Memory B cell (primary cell): Measurements from ENCODE around the gene ENO1.
"Not testable (repeated sequence)": the region's sequence is repeated elsewhere in the genome, so short reads cannot be mapped to it uniquely, and the experiment has no call there.

ENCODE experiments used
- ATAC-seq: fragments of 150-1000 bp; cut with Tn5 transposase; 2 replicates; pipeline ENCODE4 v1.10.0; 2021; ENCODE audit warnings: low read depth, mild to moderate bottlenecking, moderate library complexity
- DNase-seq, 2 donors: peaks; one replicate each; pipeline ENCODE4 v3.0.0; 2022; ENCODE audit warnings: low spot score in 2 of 2
- H3K27ac Mint-ChIP-seq: one replicate; pipeline ENCODE4 v1.8.0; 2022; ENCODE audit warnings: mild to moderate bottlenecking, moderate library complexity, mixed read lengths
- H3K27me3 Mint-ChIP-seq: one replicate; pipeline ENCODE4 v1.8.0; 2022; ENCODE audit warnings: mixed read lengths
- H3K36me3 Mint-ChIP-seq: one replicate; pipeline ENCODE4 v1.8.0; 2022; ENCODE audit warnings: mild to moderate bottlenecking, mixed read lengths
- H3K4me1 Mint-ChIP-seq: one replicate; pipeline ENCODE4 v1.8.0; 2022; ENCODE audit warnings: mixed read lengths
- H3K4me3 Mint-ChIP-seq: one replicate; pipeline ENCODE4 v1.8.0; 2022; ENCODE audit warnings: mild to moderate bottlenecking, moderate library complexity, mixed read lengths
- H3K9me3 Mint-ChIP-seq: one replicate; pipeline ENCODE4 v1.8.0; 2022; ENCODE audit warnings: mixed read lengths

ENO1 gene

DNA sequence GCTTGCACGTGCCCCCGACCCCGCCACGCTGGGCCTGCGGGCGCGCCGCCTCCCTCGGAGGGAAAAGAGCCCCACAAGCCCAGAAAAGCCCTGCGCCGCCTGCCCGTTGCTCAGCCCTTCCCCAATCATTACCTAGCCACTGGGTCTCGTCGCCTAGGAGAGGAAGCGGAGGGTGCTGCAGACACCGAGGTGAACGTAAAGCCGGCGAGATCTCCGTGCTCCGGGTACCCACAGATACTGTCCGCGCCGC lies at the start of gene ENO1:
ENO1 (minus strand) TSS at position 239 of the 250 bp plus-strand sequence. CDS start 3,778 bp downstream, outside the sequence.
- Mint-ChIP-seq H3K4me1 (peaks cover 14% of the 10 kb centered on the region), H3K27me3 (no peaks in the 10 kb centered on the region), H3K36me3 (peaks cover 7% of the 10 kb centered on the region), H3K27ac (peak within 1 kb of the TSS; percentile 92), H3K4me3 (peak within 1 kb of the TSS; percentile 96), H3K9me3 (no peaks in the 10 kb centered on the region)
- ATAC-seq (no peak), DNase-seq (no peak)

DNA sequence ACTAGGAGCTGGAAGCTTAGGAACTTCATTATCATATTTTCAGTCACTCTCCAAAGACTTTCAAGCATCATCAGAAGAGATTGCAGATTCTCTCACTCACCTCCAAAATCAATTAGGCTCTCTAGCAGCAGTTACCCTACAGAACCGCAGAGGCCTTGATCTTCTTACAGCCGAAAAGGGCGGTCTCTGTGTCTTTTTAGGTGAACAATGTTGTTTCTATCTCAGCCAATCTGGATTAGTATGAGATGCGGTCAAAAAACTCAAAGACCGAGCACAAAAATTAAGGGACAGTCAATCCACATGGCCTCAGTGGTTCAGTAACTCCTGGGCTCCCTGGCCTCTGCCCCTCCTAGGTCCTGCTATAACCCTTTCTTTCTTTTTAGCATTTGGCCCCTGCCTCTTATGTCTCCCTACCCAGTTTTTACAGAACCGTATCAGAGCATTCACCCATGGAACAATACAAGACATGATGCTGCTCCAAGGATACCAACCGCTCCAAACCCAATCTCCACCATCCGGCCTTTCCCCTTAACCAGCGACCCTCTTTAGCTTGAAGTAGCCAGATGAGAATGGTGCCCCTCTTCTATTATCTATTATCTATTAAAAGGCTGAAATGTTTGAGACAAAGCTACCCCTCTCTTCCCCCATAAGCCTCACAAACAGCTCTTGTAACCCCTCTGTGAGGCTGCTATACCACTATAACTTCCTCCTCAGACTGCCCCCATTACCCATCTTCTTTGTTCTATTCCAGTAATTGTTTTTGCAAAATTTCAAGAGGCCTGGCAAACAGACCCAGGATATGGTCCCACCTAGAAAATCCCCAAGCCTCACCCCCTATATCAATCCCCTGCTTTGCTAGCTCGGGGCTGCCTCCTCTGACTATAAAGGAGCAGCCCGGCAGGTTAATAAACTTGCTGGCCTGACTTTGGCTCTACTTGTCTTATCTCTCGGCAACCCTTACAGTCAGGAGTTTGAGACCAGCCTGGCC lies 48.5 kb upstream of the ENO1 start:
- Mint-ChIP-seq H3K9me3 (no peaks in the 10 kb centered on the region), H3K4me3 (no peak overlapping the region), H3K27ac (no peak overlapping the region), H3K4me1 (no peaks in the 10 kb centered on the region), H3K36me3 (no peaks in the 10 kb centered on the region), H3K27me3 (peaks cover 2% of the 10 kb centered on the region)
- DNase-seq: no peak
- ATAC-seq: no peak

DNA sequence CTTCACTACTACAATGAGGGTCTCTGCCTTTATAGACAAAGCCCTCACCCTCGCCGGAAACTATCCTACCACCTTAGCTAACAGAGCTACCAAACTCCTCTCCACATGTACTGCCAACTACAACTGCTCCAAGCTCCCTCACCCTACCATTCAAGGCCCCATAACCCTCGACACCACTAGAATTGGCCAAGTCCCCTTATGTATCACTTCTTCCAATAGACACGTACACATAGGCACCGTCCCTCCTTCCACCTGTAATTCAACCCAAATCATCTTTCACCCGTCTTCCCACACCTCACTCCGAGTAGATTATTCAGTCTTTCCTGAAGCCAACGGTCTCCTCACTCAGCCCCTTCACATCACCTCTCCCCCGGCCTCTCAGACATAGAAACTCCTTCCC lies 47.5 kb upstream of the ENO1 start:
- Mint-ChIP-seq H3K4me1 (no peaks in the 10 kb centered on the region), H3K27ac (no peak overlapping the region)
- ATAC-seq: no peak

DNA sequence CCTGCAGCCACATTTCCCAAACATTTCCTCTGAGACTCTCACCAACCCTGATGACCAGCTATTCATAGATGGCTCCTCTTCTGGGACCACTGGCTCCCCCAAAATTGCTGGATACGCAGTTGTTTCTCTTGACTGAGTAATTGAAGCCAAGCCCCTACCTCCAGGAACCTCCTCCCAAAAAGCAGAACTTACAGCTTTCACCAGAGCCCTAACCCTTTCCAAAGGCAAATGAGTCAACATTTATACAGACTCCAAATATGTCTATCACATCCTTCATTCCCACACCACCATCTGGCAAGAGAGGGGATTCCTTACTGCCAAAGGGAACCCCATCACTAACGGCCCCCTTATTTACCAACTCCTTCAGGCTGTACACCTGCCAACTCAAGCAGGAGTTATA lies 46.9 kb upstream of the ENO1 start:
- Mint-ChIP-seq H3K36me3 (no peaks in the 10 kb centered on the region), H3K4me1 (no peaks in the 10 kb centered on the region), H3K4me3 (no peak overlapping the region), H3K27ac (no peak overlapping the region), H3K27me3 (peaks cover 7% of the 10 kb centered on the region), H3K9me3 (no peaks in the 10 kb centered on the region)
- no peak for DNase-seq
- ATAC-seq: no peak

More for the DNA sequence above, 47.5 kb upstream of the ENO1 start:
- Mint-ChIP-seq H3K4me3 (no peak overlapping the region), H3K9me3 (no peaks in the 10 kb centered on the region), H3K36me3 (no peaks in the 10 kb centered on the region), H3K27me3 (peaks cover 7% of the 10 kb centered on the region)
- DNase-seq: no peak

DNA sequence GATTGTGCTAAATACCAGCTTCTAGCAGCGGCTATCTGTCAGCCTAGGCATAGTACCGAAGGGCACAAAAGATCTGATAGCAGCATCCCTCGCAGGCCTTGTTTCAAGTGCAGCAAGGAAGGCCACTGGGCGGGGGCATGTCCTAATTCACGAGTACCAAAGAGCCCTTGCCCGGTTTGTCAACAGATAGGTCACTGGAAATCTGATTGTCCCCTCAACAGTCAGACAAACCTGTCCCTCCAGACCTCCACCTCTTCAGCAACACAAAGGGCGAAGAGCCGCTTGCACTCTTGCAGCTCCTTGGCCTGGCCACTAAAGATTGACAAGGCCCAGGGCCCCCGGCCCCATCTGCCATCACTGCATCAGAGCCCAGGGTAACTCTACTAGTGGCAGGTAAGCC lies 44.5 kb upstream of the ENO1 start:
- DNase-seq (no peak), ATAC-seq (no peak)
- H3K36me3 Mint-ChIP-seq: no peaks in the 10 kb centered on the region
- H3K4me3 Mint-ChIP-seq: no peak overlapping the region
- no peaks in the 10 kb centered on the region for H3K9me3 Mint-ChIP-seq
- H3K27me3 Mint-ChIP-seq: peaks cover 7% of the 10 kb centered on the region
- no peak overlapping the region for H3K27ac Mint-ChIP-seq
- H3K4me1 Mint-ChIP-seq: peaks cover 3% of the 10 kb centered on the region

DNA sequence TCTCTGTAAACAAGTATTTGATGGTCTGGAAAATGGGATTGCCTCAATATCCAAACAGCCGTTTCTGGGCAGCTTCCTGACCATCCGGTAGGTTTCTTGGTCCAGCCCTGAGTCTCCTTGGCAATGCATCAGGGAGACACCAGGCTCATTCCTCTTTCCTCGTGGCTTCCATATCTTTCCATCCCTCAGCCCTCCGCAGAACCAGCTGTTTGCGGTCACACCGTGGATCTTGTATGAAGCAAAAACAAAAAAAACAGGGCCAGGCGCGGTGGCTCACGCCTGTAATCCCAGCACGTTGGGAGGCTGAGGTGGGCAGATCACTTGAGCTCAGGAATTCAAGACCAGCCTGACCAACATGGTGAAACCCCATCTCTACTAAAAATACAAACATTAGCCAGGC lies 39.0 kb upstream of the ENO1 start:
- not testable (repeated sequence) for ATAC-seq, H3K27ac Mint-ChIP-seq, H3K9me3 Mint-ChIP-seq, DNase-seq, H3K4me3 Mint-ChIP-seq, H3K27me3 Mint-ChIP-seq, H3K36me3 Mint-ChIP-seq, H3K4me1 Mint-ChIP-seq

DNA sequence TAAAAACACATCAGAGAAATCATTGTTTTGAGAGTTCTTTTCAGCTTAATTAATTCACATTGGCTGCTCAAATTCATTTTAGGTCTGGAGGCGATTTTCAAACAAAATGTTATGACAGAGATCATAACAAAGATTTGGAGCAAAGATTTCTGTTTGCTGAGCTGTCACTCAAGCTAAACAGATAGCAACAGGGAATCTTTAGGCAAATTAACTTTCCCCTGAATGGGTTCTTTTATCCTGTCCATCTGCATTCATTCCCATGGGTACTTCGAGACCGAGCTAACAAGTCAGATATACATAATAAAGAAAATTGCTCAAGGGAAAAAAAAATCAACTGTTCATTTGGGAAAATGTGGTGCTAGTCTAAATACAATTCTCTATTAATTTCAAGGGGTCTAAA lies 37.0 kb upstream of the ENO1 start:
- H3K27ac Mint-ChIP-seq: no peak overlapping the region
- no peak for DNase-seq
- H3K36me3 Mint-ChIP-seq: no peaks in the 10 kb centered on the region
- no peaks in the 10 kb centered on the region for H3K9me3 Mint-ChIP-seq
- H3K27me3 Mint-ChIP-seq: no peaks in the 10 kb centered on the region
- no peak for ATAC-seq
- peaks cover 3% of the 10 kb centered on the region for H3K4me1 Mint-ChIP-seq
- no peak overlapping the region for H3K4me3 Mint-ChIP-seq

DNA sequence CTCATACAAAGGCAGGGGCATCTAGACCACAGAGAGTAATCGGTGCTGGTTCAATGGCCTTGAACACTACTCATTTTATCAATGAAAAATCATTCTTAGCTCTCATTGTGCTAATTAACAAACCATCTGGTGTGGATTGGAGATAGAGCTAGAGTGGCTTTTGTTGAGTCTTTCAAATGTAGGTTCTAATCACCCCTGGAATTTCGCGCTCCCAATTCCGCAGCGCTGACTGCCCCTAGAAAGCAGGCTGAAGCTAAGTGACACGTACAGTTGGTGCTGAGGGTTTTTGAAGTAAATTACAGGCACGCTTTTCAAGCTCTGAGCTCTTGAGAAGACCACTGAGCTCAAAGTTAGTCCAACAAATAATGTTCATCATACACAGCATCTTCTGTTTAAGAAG lies 36.0 kb upstream of the ENO1 start:
- H3K4me1 Mint-ChIP-seq: peaks cover 3% of the 10 kb centered on the region
- no peak for ATAC-seq
- H3K36me3 Mint-ChIP-seq: peaks cover 1% of the 10 kb centered on the region
- peaks cover 2% of the 10 kb centered on the region for H3K9me3 Mint-ChIP-seq
- peaks cover 4% of the 10 kb centered on the region for H3K27me3 Mint-ChIP-seq
- H3K4me3 Mint-ChIP-seq: no peak overlapping the region
- no peak for DNase-seq
- no peak overlapping the region for H3K27ac Mint-ChIP-seq

DNA sequence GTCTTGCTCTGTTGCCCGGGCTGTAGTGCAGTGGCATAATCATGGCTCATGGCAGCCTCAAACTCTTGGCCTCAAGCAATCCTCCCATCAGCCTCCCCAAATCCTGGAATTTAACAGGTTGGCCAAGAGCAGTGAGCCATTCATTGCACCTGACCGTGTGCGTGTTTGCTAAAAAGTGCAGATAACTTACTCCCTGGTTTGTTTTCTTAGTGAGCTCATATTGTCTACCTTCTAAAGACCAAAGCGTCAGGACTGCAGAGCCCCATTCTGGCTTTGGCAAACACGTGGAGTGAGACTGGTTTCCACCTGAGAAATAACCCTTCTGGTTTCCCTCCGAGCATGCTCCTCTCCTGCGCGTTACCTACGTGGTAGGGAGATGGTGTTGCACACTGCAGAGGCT lies 35.0 kb upstream of the ENO1 start:
- Mint-ChIP-seq H3K36me3 (peaks cover 1% of the 10 kb centered on the region), H3K4me3 (no peak overlapping the region), H3K27me3 (peaks cover 4% of the 10 kb centered on the region), H3K27ac (no peak overlapping the region), H3K4me1 (peaks cover 3% of the 10 kb centered on the region), H3K9me3 (peaks cover 2% of the 10 kb centered on the region)
- DNase-seq: no peak
- no peak for ATAC-seq

DNA sequence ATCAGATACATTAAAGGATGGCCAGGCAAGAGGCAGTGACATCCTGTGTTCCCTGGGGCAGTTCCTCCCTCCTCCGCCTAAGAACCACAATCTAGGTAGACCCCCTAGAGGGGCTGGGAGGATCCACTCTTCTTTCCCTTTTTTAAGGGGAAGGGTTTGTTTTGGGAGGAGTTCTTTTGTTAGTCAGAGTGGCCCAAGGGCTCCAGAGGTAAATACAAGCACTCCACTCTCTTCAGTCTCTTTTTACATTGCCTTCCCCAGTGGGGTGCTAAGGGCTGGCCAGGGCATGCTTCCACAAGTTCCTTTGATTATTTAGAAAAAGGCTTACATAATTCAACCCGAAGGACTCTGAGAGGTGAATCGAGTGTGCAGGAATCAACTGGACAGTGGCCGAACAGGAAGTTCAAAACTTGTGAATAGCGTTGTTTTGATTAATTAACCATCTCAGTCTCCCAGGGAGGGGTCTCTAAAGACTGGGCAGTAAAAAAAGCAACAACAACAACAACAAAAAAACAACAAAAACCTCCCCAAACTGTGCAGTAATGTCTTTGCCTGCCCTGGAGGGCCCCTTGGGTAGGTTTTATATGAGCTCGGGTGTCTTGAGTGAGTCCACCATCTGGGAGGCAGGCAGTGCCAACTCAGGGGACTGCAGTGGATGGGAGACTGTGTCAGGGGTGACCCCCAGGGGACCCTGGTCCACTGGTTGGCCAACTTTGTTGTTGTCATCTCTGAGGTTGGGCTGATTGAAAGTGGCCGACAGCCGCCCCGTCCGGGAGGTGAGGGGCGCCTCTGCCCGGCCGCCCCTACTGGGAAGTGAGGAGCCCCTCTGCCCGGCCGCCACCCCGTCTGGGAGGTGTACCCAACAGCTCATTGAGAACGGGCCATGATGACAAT lies 33.2 kb upstream of the ENO1 start:
- H3K9me3 Mint-ChIP-seq: peaks cover 2% of the 10 kb centered on the region
- DNase-seq: no peak
- H3K27ac Mint-ChIP-seq: no peak overlapping the region
- no peak overlapping the region for H3K4me3 Mint-ChIP-seq
- no peaks in the 10 kb centered on the region for H3K4me1 Mint-ChIP-seq
- peaks cover 1% of the 10 kb centered on the region for H3K36me3 Mint-ChIP-seq
- no peak for ATAC-seq
- peaks cover 4% of the 10 kb centered on the region for H3K27me3 Mint-ChIP-seq

DNA sequence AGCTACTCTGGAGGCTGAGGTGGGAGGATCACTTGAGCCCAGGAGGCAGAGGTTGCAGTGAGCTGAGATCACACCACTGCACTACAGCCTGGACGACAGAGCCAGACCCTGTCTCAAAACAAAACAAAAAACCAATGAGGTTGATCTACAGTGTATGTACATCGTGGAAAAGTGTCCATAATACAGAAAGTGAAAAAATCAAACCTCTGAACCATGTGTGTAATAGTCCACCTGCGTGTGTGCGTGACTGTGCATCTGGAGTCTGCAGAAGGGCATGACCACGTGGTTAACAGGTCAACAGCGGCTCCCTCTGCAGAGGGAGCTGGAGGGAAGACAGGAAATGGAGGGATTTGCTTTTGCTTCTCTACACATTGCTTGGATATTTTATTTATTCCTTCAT lies 32.4 kb upstream of the ENO1 start:
- DNase-seq (no peak), ATAC-seq (no peak)
- Mint-ChIP-seq H3K4me3 (no peak overlapping the region), H3K4me1 (no peaks in the 10 kb centered on the region), H3K36me3 (peaks cover 1% of the 10 kb centered on the region), H3K27me3 (peaks cover 4% of the 10 kb centered on the region), H3K27ac (no peak overlapping the region), H3K9me3 (peaks cover 2% of the 10 kb centered on the region)

DNA sequence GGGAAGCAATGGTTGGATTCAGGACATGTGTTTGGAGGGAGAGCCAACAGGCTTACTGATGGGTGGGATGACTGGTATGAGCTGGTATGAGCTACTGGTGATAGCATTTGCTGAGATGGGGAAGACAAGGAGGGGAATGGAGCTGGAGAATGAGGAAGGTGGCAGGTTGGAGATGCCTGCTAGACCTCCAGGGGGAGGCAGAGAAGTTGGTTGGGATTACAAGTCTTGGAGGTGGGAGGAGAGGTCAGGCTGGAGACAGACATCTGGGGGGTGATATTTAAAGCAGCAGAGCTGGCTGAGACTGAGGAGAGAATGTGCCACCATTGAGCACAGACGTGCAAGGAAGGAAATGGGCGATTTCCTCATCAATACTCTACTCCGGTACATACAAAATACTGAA lies 31.8 kb upstream of the ENO1 start:
- H3K9me3 Mint-ChIP-seq: peaks cover 2% of the 10 kb centered on the region

DNA sequence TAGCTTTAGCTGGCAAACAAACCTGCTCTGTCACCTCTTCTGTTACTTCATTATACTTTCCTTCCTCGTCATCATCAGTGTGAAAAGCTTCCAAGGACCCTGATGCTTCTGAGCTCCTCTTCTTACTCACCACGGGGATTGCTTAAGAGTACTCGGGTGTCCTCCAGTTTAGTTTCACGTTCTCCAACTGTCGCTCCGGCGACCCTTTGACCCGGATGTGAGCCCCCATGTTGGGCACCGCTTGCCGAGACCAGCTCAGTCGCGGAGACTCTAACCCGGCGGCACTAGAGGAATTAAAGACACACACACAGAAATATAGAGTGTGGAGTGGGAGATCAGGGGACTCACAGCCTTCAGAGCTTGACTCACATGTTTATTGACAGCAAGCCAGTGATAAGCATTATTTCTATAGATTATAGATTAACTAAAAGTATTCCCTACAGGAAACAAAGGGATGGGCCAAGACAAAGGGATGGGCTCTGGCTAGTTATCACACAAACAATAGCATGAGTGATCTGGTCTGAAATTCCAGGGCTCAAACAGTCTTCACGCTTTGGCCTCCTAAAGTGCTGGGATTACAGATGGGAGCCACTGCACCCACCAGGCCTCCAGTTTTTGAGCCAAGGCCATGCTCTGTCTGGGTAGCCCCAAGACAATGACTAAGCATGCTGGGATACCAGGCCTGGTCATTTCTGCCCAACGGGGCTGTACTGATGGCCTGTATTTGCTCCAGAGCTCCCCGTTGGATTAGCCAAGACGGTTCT lies 30.1 kb upstream of the ENO1 start:
- ATAC-seq: no peak
- no peak for DNase-seq
- peaks cover 1% of the 10 kb centered on the region for H3K36me3 Mint-ChIP-seq
- H3K4me1 Mint-ChIP-seq: no peaks in the 10 kb centered on the region
- H3K27ac Mint-ChIP-seq: no peak overlapping the region
- peaks cover 2% of the 10 kb centered on the region for H3K9me3 Mint-ChIP-seq
- H3K27me3 Mint-ChIP-seq: peaks cover 4% of the 10 kb centered on the region
- no peak overlapping the region for H3K4me3 Mint-ChIP-seq

More for the DNA sequence above, 31.8 kb upstream of the ENO1 start:
- no peaks in the 10 kb centered on the region for H3K4me1 Mint-ChIP-seq
- H3K36me3 Mint-ChIP-seq: peaks cover 1% of the 10 kb centered on the region
- DNase-seq (no peak), ATAC-seq (no peak)
- H3K4me3 Mint-ChIP-seq: no peak overlapping the region
- H3K27ac Mint-ChIP-seq: no peak overlapping the region
- H3K27me3 Mint-ChIP-seq: peaks cover 4% of the 10 kb centered on the region
